Esophagus squamous epithelium (tissue), 5 donors: ENCODE data around the gene PGM2. TPM values are rescaled to one million over a fixed set of nuclear protein-coding genes. Genes with fewer than 3 reads are reported as not detected.

ENCODE experiments used
- DNase-seq: peaks from one replicate; lab custom pipeline; 2025; lab: John Stamatoyannopoulos, UW
- H3K27ac ChIP-seq, 4 donors: fragments of 200-600 bp; sonication (generic); one replicate each; pipeline ENCODE4 v1.5.1; 2016 to 2019; ENCODE audit warnings: mild to moderate bottlenecking in 1 of 4
- H3K27me3 ChIP-seq, 4 donors: fragments of 200-600 bp; sonication (generic); 1 replicate in 3 of 4; 2 replicates in 1 of 4; pipeline versions ENCODE4 v1.5.1 to v1.6.0; 2017 to 2021; ENCODE audit warnings: antibody characterized with exemption in 1 of 4
- H3K36me3 ChIP-seq, 3 donors: fragments of 200-600 bp; sonication (generic); one replicate each; pipeline ENCODE4 v1.5.1; 2016 to 2019
- H3K4me1 ChIP-seq, 3 donors: fragments of 200-600 bp; sonication (generic); one replicate each; pipeline ENCODE4 v1.5.1; 2017 to 2019
- H3K4me3 ChIP-seq, 4 donors: fragments of 200-600 bp; sonication (generic); 1 replicate in 3 of 4; 2 replicates in 1 of 4; pipeline ENCODE4 v1.5.1; 2016 to 2019; ENCODE audit warnings: mild to moderate bottlenecking in 2 of 4, moderate library complexity in 1 of 4
- H3K9me3 ChIP-seq, 3 donors: fragments of 200-600 bp; sonication (generic); one replicate each; pipeline ENCODE4 v1.5.1; 2016 to 2019
- CTCF ChIP-seq, 6 experiments: fragments of 450-650 bp in 4 of 6; fragments of 200-600 bp in 2 of 6; sonication (generic) in 2 of 6; IDR thresholded peaks; one replicate each; pipeline ENCODE4 v1.5.1; 2016 to 2019; ENCODE audit warnings: antibody characterized with exemption in 6 of 6, mild to moderate bottlenecking in 4 of 6, moderate library complexity in 4 of 6
- POLR2A ChIP-seq, 4 donors: fragments of 450-650 bp; IDR thresholded peaks; one replicate each; pipeline ENCODE4 v1.6.1; 2017; ENCODE audit warnings: antibody characterized with exemption in 4 of 4, mild to moderate bottlenecking in 4 of 4, moderate library complexity in 3 of 4
- WGBS, 2 donors: methylation state at CpG; one replicate each; pipeline ENCODE4 v1.1.5; 2018; 5-methylcytosine and 5-hydroxymethylcytosine counted together
- intact Hi-C: fragments of 100-400 bp; cut with DNase I; formaldehyde crosslinking; loops from one replicate; pipeline ENCODE4 v1.15.0; 2022
- total RNA-seq, 4 donors: library from RNA; depleted of rRNA; stranded (reverse); fragments of >200 nt; gene quantifications; one replicate each; pipeline ENCODE4 v1.1.0, GENCODE V29; 2016
- donor health status: DM: yes; HTN: yes; CAD: no.

Gene PGM2
- total RNA-seq, 4 donors from 2014 or later: 65.6 to 127 (median 93.6) TPM

- no peak for TF ChIP-seq POLR2A (IDR thresholded peaks at IDR 0.05)
- TF ChIP-seq CTCF (IDR thresholded peaks at IDR 0.05): no peak
- Histone ChIP-seq H3K27me3 (no peaks in the 10 kb centered on the region), H3K36me3 (peaks cover 0 to 99% (median 23%) of the 10 kb centered on the region in 3 donors), H3K4me1 (peaks cover 0 to 27% (median 3%) of the 10 kb centered on the region in 3 donors), H3K4me3 (no peak overlapping the region), H3K27ac (no peak overlapping the region), H3K9me3 (no peaks in the 10 kb centered on the region)
- intact Hi-C loops: loop anchor here (10.0 kb wide), 1 partner anchor 135 kb away; no protein-coding TSS in a partner anchor
- WGBS, 2 donors: 42 to 68% methylated on average over 2 of the region's 2 CpGs
- DNase-seq: no peak
These were observed 12.9 kb downstream of the PGM2 start for GRCh38 chr4:37839426-37839825.

- Histone ChIP-seq H3K36me3 (peaks cover 0 to 98% (median 35%) of the 10 kb centered on the region in 3 donors), H3K9me3 (no peaks in the 10 kb centered on the region)
- WGBS, 2 donors: 96% methylated on average over 5 of the region's 5 CpGs
These were observed 17.7 kb downstream of the PGM2 start for GRCh38 chr4:37844204-37844603.

GRCh38 chr4:37845201-37845600 lies 18.7 kb downstream of the PGM2 start:
- Histone ChIP-seq H3K4me3 (no peak overlapping the region), H3K9me3 (no peaks in the 10 kb centered on the region), H3K4me1 (peaks cover 0 to 1% (median 0%) of the 10 kb centered on the region in 3 donors), H3K36me3 (peaks cover 0 to 98% (median 31%) of the 10 kb centered on the region in 3 donors), H3K27ac (no peak overlapping the region), H3K27me3 (no peaks in the 10 kb centered on the region)
- DNase-seq: no peak
- TF ChIP-seq CTCF (IDR thresholded peaks at IDR 0.05): no peak
- TF ChIP-seq POLR2A (IDR thresholded peaks at IDR 0.05): no peak
- WGBS, 2 donors: 95 to 96% methylated on average over 4 of the region's 4 CpGs
- intact Hi-C loops: no loop called here

More at GRCh38 chr4:37844204-37844603, 17.7 kb downstream of the PGM2 start:
- DNase-seq: no peak
- intact Hi-C loops: no loop called here
- Histone ChIP-seq H3K27me3 (no peaks in the 10 kb centered on the region), H3K4me1 (peaks cover 0 to 4% (median 0%) of the 10 kb centered on the region in 3 donors), H3K27ac (no peak overlapping the region), H3K4me3 (no peak overlapping the region)
- no peak for TF ChIP-seq CTCF (IDR thresholded peaks at IDR 0.05)
- no peak for TF ChIP-seq POLR2A (IDR thresholded peaks at IDR 0.05)

- WGBS, 2 donors: 57 to 59% methylated on average over 5 of the region's 5 CpGs
- no peaks in the 10 kb centered on the region for H3K4me1 ChIP-seq
- intact Hi-C loops: no loop called here
- DNase-seq: no peak
- no peak overlapping the region for H3K4me3 ChIP-seq
- H3K36me3 ChIP-seq: peaks cover 0 to 98% (median 20%) of the 10 kb centered on the region in 3 donors
- no peaks in the 10 kb centered on the region for H3K27me3 ChIP-seq
- H3K9me3 ChIP-seq: no peaks in the 10 kb centered on the region
- TF ChIP-seq CTCF (IDR thresholded peaks at IDR 0.05) (no peak), POLR2A (IDR thresholded peaks at IDR 0.05) (no peak)
- no peak overlapping the region for H3K27ac ChIP-seq
These were observed 20.9 kb downstream of the PGM2 start for GRCh38 chr4:37847311-37847884.

- Histone ChIP-seq H3K36me3 (peaks cover 0 to 95% (median 6%) of the 10 kb centered on the region in 3 donors), H3K4me3 (no peak overlapping the region), H3K27me3 (no peaks in the 10 kb centered on the region), H3K4me1 (no peaks in the 10 kb centered on the region), H3K27ac (no peak overlapping the region), H3K9me3 (no peaks in the 10 kb centered on the region)
- TF ChIP-seq CTCF (IDR thresholded peaks at IDR 0.05) (no peak), POLR2A (IDR thresholded peaks at IDR 0.05) (no peak)
- WGBS, 2 donors: 61 to 90% methylated on average over 2 of the region's 2 CpGs
- no peak for DNase-seq
- intact Hi-C loops: no loop called here
These were observed 25.9 kb downstream of the PGM2 start for GRCh38 chr4:37852376-37852775.
